IMR-90 (cell line): Measurements from ENCODE around the gene ABCA7. TPM values are rescaled to one million over a fixed set of nuclear protein-coding genes. Genes with fewer than 3 reads are reported as not detected.
"Not testable (repeated sequence)": the region's sequence is repeated elsewhere in the genome, so short reads cannot be mapped to it uniquely, and the experiment has no call there.

Source experiments
- ATAC-seq: fragments of 200-7000 bp; cut with Tn5 transposase; 2 replicates; pipeline ENCODE4 v1.9.1; 2020; ENCODE audit warnings: low read depth, mild to moderate bottlenecking, moderate library complexity
- BruUV-seq: library from RNA; stranded (reverse); fragments of 400-500 nt; replicated peaks from 2 replicates; lab custom pipeline; 2021; lab: Mats Ljungman, UMichigan
- CTCF ChIA-PET: fragments of 300-600 bp; formaldehyde crosslinking; extraction: SDS; loops from one replicate; lab custom pipeline; 2021; ENCODE audit warnings: antibody characterized with exemption; lab: Yijun Ruan, JAX
- POLR2A ChIA-PET: fragments of 300-600 bp; sonication (Branson Sonifier 250); formaldehyde crosslinking; loops from one replicate; lab custom pipeline; 2022; ENCODE audit warnings: antibody characterized with exemption; ENCODE audit not compliant: unreplicated experiment; lab: Charles Lee
- DNase-seq: peaks from one replicate; pipeline ENCODE4 v3.0.0; 2013
- H2AFZ ChIP-seq: replicated peaks from 2 replicates; pipeline ENCODE3; 2013; ENCODE audit warnings: low read length, mild to moderate bottlenecking; ENCODE audit not compliant: poor library complexity
- H2AK5ac ChIP-seq: 2 replicates; pipeline ENCODE4 v1.6.1; 2013; ENCODE audit warnings: low read depth, low read length, inconsistent platforms
- H2AK9ac ChIP-seq: replicated peaks from 2 replicates; pipeline ENCODE3; 2013; ENCODE audit warnings: mild to moderate bottlenecking, low read depth, low read length, moderate library complexity; ENCODE audit not compliant: poor library complexity
- H2BK120ac ChIP-seq: 2 replicates; pipeline ENCODE4 v1.6.1; 2013; ENCODE audit warnings: low read depth, low read length, inconsistent platforms
- H2BK15ac ChIP-seq: 3 replicates; pipeline ENCODE4 v1.6.1; 2013; ENCODE audit warnings: low read depth, low read length, inconsistent platforms
- H2BK20ac ChIP-seq: 2 replicates; pipeline ENCODE4 v1.6.1; 2013; ENCODE audit warnings: low read depth, mild to moderate bottlenecking, inconsistent platforms, low read length, moderate library complexity
- H2BK5ac ChIP-seq: 2 replicates; pipeline ENCODE4 v1.6.1; 2013; ENCODE audit warnings: mild to moderate bottlenecking, low read depth, low read length, inconsistent platforms; ENCODE audit not compliant: poor library complexity, severe bottlenecking
- H3K14ac ChIP-seq: replicated peaks from 2 replicates; pipeline ENCODE4 v1.6.1; 2013; ENCODE audit warnings: low read depth, low read length, inconsistent platforms
- H3K18ac ChIP-seq: 2 replicates; pipeline ENCODE4 v1.6.1; 2013; ENCODE audit warnings: low read depth, low read length, control low read depth
- H3K23ac ChIP-seq: 2 replicates; pipeline ENCODE4 v1.6.1; 2013; ENCODE audit warnings: low read depth, low read length, inconsistent platforms
- H3K27ac ChIP-seq: 2 replicates; pipeline ENCODE4 v1.5.1; 2013; ENCODE audit warnings: mild to moderate bottlenecking, control low read depth, low read length; ENCODE audit not compliant: insufficient read depth
- H3K27me3 ChIP-seq: 2 replicates; pipeline ENCODE4 v1.6.1; 2013; ENCODE audit warnings: low read length; ENCODE audit not compliant: control insufficient read depth, insufficient read depth
- H3K36me3 ChIP-seq: 2 replicates; pipeline ENCODE4 v1.6.1; 2013; ENCODE audit warnings: low read length, mixed read lengths; ENCODE audit not compliant: control insufficient read depth, insufficient read depth
- H3K4ac ChIP-seq: 2 replicates; pipeline ENCODE4 v1.6.1; 2013; ENCODE audit warnings: low read depth, low read length, inconsistent platforms
- H3K4me1 ChIP-seq: 2 replicates; pipeline ENCODE4 v1.6.1; 2013; ENCODE audit warnings: low read length, mixed read lengths; ENCODE audit not compliant: control insufficient read depth, insufficient read depth
- H3K4me2 ChIP-seq: 2 replicates; pipeline ENCODE4 v1.6.1; 2013; ENCODE audit warnings: low read depth, mild to moderate bottlenecking, control low read depth, low read length, moderate library complexity
- H3K4me3 ChIP-seq: 2 replicates; pipeline ENCODE4 v1.5.1; 2013; ENCODE audit warnings: low read depth, mild to moderate bottlenecking, control low read depth, low read length, moderate library complexity; ENCODE audit not compliant: insufficient read depth
- H3K56ac ChIP-seq: 2 replicates; pipeline ENCODE4 v1.6.1; 2013; ENCODE audit warnings: low read length, inconsistent platforms; ENCODE audit not compliant: insufficient read depth; ENCODE audit errors: extremely low read depth
- H3K79me1 ChIP-seq, 2 experiments: 2 replicates each; pipeline ENCODE4 v1.6.1; 2013; ENCODE audit warnings: low read length in 2 of 2, inconsistent platforms in 1 of 2, low read depth in 1 of 2
- H3K9ac ChIP-seq: 2 replicates; pipeline ENCODE4 v1.6.1; 2013; ENCODE audit warnings: low read depth, low read length, control low read depth
- H3K9me1 ChIP-seq: 2 replicates; pipeline ENCODE4 v1.6.1; 2013; ENCODE audit warnings: low read length, inconsistent platforms; ENCODE audit not compliant: insufficient read depth
- H3K9me3 ChIP-seq: 2 replicates; pipeline ENCODE4 v1.6.1; 2013; ENCODE audit warnings: low read length; ENCODE audit not compliant: control insufficient read depth, insufficient read depth
- H4K20me1 ChIP-seq: 2 replicates; pipeline ENCODE4 v1.6.1; 2013; ENCODE audit warnings: low read length, inconsistent platforms; ENCODE audit not compliant: insufficient read depth
- H4K5ac ChIP-seq: 2 replicates; pipeline ENCODE4 v1.6.1; 2013; ENCODE audit warnings: mild to moderate bottlenecking, low read depth, low read length, control low read depth
- H4K8ac ChIP-seq, 2 experiments: 2 replicates each; pipeline ENCODE4 v1.6.1; 2013; ENCODE audit warnings: low read depth in 2 of 2, low read length in 2 of 2, control low read depth in 1 of 2, inconsistent platforms in 1 of 2
- H4K91ac ChIP-seq: 2 replicates; pipeline ENCODE4 v1.6.1; 2013; ENCODE audit warnings: low read depth, low read length, inconsistent platforms; ENCODE audit not compliant: insufficient read depth
- BHLHE40 ChIP-seq: fragments of 150-350 bp; IDR thresholded peaks from 2 replicates; pipeline ENCODE4 v1.6.1; 2016; ENCODE audit warnings: mild to moderate bottlenecking, low read depth, low read length
- WGBS, 2 experiments: methylation state at CpG; one replicate each; pipeline versions ENCODE4 v1.1.5 to v1.1.7; 2013; ENCODE audit warnings: missing lambda C conversion rate in 2 of 2; ENCODE audit not compliant: insufficient read length in 1 of 2; ENCODE audit errors: extremely low coverage in 2 of 2; 5-methylcytosine and 5-hydroxymethylcytosine counted together
- dilution Hi-C: fragments of 300-500 bp; cut with HindIII; formaldehyde crosslinking; loops from one replicate; pipeline ENCODE4 v1.14.3; 2018; ENCODE audit warnings: low sequenced_read_pairs; ENCODE audit not compliant: unreplicated experiment
- in situ Hi-C: fragments of 300-500 bp; cut with MboI; formaldehyde crosslinking; loops from 3 replicates; pipeline ENCODE4 v1.14.3; 2019; ENCODE audit warnings: low sequenced_read_pairs, inconsistent platforms, mixed read lengths
- intact Hi-C: fragments of 100-400 bp; cut with micrococcal nuclease; formaldehyde crosslinking; loops from 2 replicates; pipeline ENCODE4 v1.10.0; 2022
- microRNA-seq, 2 experiments: library from miRNA; stranded (forward) in 1 of 2; unstranded in 1 of 2; fragments of 10-50 nt in 1 of 2; fragments of <30 nt in 1 of 2; gene quantifications in 1 of 2; microRNA quantifications in 1 of 2; one replicate each; pipeline versions ENCODE3 to v1.1.0; 2013 to 2020; ENCODE audit not compliant: insufficient read depth in 1 of 2, insufficient read length in 1 of 2, unreplicated experiment in 1 of 2
- polyA plus RNA-seq, 3 experiments: library from polyadenylated mRNA; depleted of rRNA; stranded (reverse); fragments of >200 nt; gene quantifications; 2 replicates each; pipeline ENCODE4 v1.2.3, GENCODE V29; 2012; ENCODE audit warnings: low replicate concordance in 1 of 3
- small RNA-seq, 5 experiments: library from RNA; depleted of rRNA; stranded (forward); fragments of <200 nt; gene quantifications; one replicate each; pipeline ENCODE3, GENCODE V24; 2012
- total RNA-seq: library from RNA; depleted of rRNA; stranded (reverse); fragments of >200 nt; gene quantifications from 2 replicates; pipeline ENCODE4 v1.2.3, GENCODE V29; 2012; rRNA removed

The ABCA7 gene
- total and polyA plus RNA-seq, 2 of the 4 experiments (the other 2 are of a cell fraction): 0.36 to 3.3 TPM

GRCh38 chr19:1113986-1114483, 74.1 kb downstream of the ABCA7 start (continued):
- no peak for TF ChIP-seq BHLHE40

- H3K4me3 ChIP-seq, H4K8ac ChIP-seq, H2BK5ac ChIP-seq, CTCF ChIA-PET, H3K9me3 ChIP-seq, H2BK20ac ChIP-seq, H3K27ac ChIP-seq, dilution Hi-C loops, H3K18ac ChIP-seq, H3K9ac ChIP-seq, H3K14ac ChIP-seq, ATAC-seq, DNase-seq, H3K56ac ChIP-seq, BruUV-seq, H4K91ac ChIP-seq, H3K4ac ChIP-seq, H3K9me1 ChIP-seq, H2BK15ac ChIP-seq, H3K4me2 ChIP-seq, in situ Hi-C loops, H2AFZ ChIP-seq, H2AK5ac ChIP-seq, H3K23ac ChIP-seq, H4K5ac ChIP-seq, H2AK9ac ChIP-seq, H3K27me3 ChIP-seq, H2BK120ac ChIP-seq: not testable (repeated sequence)
- no CpG with 5 or more reads among the region's 9 CpGs for WGBS, 2 experiments
- Histone ChIP-seq H3K79me1 (peaks cover 11 to 26% of the 10 kb centered on the region in 2 experiments), H3K4me1 (peaks cover 11% of the 10 kb centered on the region), H3K36me3 (peaks cover 81% of the 10 kb centered on the region), H4K20me1 (peaks cover 26% of the 10 kb centered on the region)
- intact Hi-C loops: loop anchor here (5.0 kb wide), 1 partner anchor 78 kb away; no protein-coding TSS in a partner anchor
- POLR2A ChIA-PET: interaction anchor here (0.6 kb wide), 1 partner anchor 86 kb away, joined by 16 read pairs; no protein-coding TSS in a partner anchor
These were observed 74.8 kb downstream of the ABCA7 start for GRCh38 chr19:1114728-1115127.

Small RNAs within 50 kb of the gene (microRNA-seq; reads per million reads assigned to microRNA genes)
- gene RNU6-2 (ENCODE audit: insufficient read depth, insufficient read length): not detected

Small RNAs within 50 kb of the gene (small RNA-seq; reads per million reads assigned to genes)
- 0.88 to 97.0 (median 1.4) reads per million in 5 experiments for gene RNU6-2

Other genes starting within 250 kb of the ABCA7 start
- 95.5 and 146 TPM in 2 replicates for gene PTBP1, start 242.7 kb upstream of the ABCA7 start, total RNA-seq
- gene PTBP1, start 242.7 kb upstream of the ABCA7 start, polyA plus RNA-seq (2012; rRNA removed): 269 and 483 TPM in 2 replicates
- gene PLPPR3, start 218.2 kb upstream of the ABCA7 start, total RNA-seq: 0.36 and 0.56 TPM in 2 replicates
- 1.2 and 2.0 TPM in 2 replicates for gene PLPPR3, start 218.2 kb upstream of the ABCA7 start, polyA plus RNA-seq (2012; rRNA removed)
- not detected in 2 replicates for gene AZU1, start 212.3 kb upstream of the ABCA7 start, total RNA-seq
- gene AZU1, start 212.3 kb upstream of the ABCA7 start, polyA plus RNA-seq (2012; rRNA removed): 0.12 TPM in 1 of 2 replicates, not detected in the other
- gene PRTN3, start 199.1 kb upstream of the ABCA7 start, total RNA-seq: not detected in 2 replicates
- gene PRTN3, start 199.1 kb upstream of the ABCA7 start, polyA plus RNA-seq (2012; rRNA removed): not detected in 2 replicates
- gene ELANE, start 187.8 kb upstream of the ABCA7 start, total RNA-seq: not detected in 2 replicates
- gene ELANE, start 187.8 kb upstream of the ABCA7 start, polyA plus RNA-seq (2012; rRNA removed): 0.24 and 0.27 TPM in 2 replicates
- gene CFD, start 180.4 kb upstream of the ABCA7 start, total RNA-seq: 1.1 and 1.4 TPM in 2 replicates
- gene CFD, start 180.4 kb upstream of the ABCA7 start, polyA plus RNA-seq (2012; rRNA removed): 2.8 and 3.8 TPM in 2 replicates
- 8.1 and 15.3 TPM in 2 replicates for gene MED16, start 146.9 kb upstream of the ABCA7 start, total RNA-seq
- gene MED16, start 146.9 kb upstream of the ABCA7 start, polyA plus RNA-seq (2012; rRNA removed): 40.2 and 49.0 TPM in 2 replicates
- not detected in 2 replicates for gene RNU6-9, start 146.6 kb upstream of the ABCA7 start, total RNA-seq
- gene RNU6-9, start 146.6 kb upstream of the ABCA7 start, polyA plus RNA-seq (2012; rRNA removed): not detected in 2 replicates
- 8.9 and 9.0 TPM in 2 replicates for gene R3HDM4, start 126.9 kb upstream of the ABCA7 start, total RNA-seq
- gene R3HDM4, start 126.9 kb upstream of the ABCA7 start, polyA plus RNA-seq (2012; rRNA removed): 51.5 and 52.5 TPM in 2 replicates
- not detected in 2 replicates for gene KISS1R, start 122.8 kb upstream of the ABCA7 start, total RNA-seq
- gene KISS1R, start 122.8 kb upstream of the ABCA7 start, polyA plus RNA-seq (2012; rRNA removed): not detected in 2 replicates
- 16.0 and 16.7 TPM in 2 replicates for gene ARID3A, start 114.1 kb upstream of the ABCA7 start, total RNA-seq
- 23.1 and 29.4 TPM in 2 replicates for gene ARID3A, start 114.1 kb upstream of the ABCA7 start, polyA plus RNA-seq (2012; rRNA removed)
- 37.1 and 38.9 TPM in 2 replicates for gene WDR18, start 55.8 kb upstream of the ABCA7 start, total RNA-seq
- gene WDR18, start 55.8 kb upstream of the ABCA7 start, polyA plus RNA-seq (2012; rRNA removed): 56.9 and 74.5 TPM in 2 replicates
- under 0.01 and 0.28 TPM in 2 replicates for gene GRIN3B, start 39.7 kb upstream of the ABCA7 start, total RNA-seq
- 0.91 and 1.8 TPM in 2 replicates for gene GRIN3B, start 39.7 kb upstream of the ABCA7 start, polyA plus RNA-seq (2012; rRNA removed)
- 22.6 and 26.4 TPM in 2 replicates for gene TMEM259, start 19.0 kb upstream of the ABCA7 start, total RNA-seq
- gene TMEM259, start 19.0 kb upstream of the ABCA7 start, polyA plus RNA-seq (2012; rRNA removed): 153 and 181 TPM in 2 replicates
- gene RNU6-2, start 18.6 kb upstream of the ABCA7 start, total RNA-seq: not detected in 2 replicates
- not detected in 2 replicates for gene RNU6-2, start 18.6 kb upstream of the ABCA7 start, polyA plus RNA-seq (2012; rRNA removed)
- 270 and 272 TPM in 2 replicates for gene CNN2, start 13.5 kb upstream of the ABCA7 start, total RNA-seq
- gene CNN2, start 13.5 kb upstream of the ABCA7 start, polyA plus RNA-seq (2012; rRNA removed): 385 and 395 TPM in 2 replicates
- 0.83 and 1.3 TPM in 2 replicates for gene ARHGAP45, start 27.1 kb downstream of the ABCA7 start, total RNA-seq
- gene ARHGAP45, start 27.1 kb downstream of the ABCA7 start, polyA plus RNA-seq (2012; rRNA removed): 1.4 and 1.7 TPM in 2 replicates
- 195 and 294 TPM in 2 replicates for gene POLR2E, start 55.3 kb downstream of the ABCA7 start, total RNA-seq
- gene POLR2E, start 55.3 kb downstream of the ABCA7 start, polyA plus RNA-seq (2012; rRNA removed): 391 and 449 TPM in 2 replicates
- 357 and 415 TPM in 2 replicates for gene GPX4, start 63.9 kb downstream of the ABCA7 start, total RNA-seq
- gene GPX4, start 63.9 kb downstream of the ABCA7 start, polyA plus RNA-seq (2012; rRNA removed): 1,083 and 1,136 TPM in 2 replicates
- gene SBNO2, start 134.2 kb downstream of the ABCA7 start, total RNA-seq: 13.4 and 13.6 TPM in 2 replicates
- 40.4 and 40.5 TPM in 2 replicates for gene SBNO2, start 134.2 kb downstream of the ABCA7 start, polyA plus RNA-seq (2012; rRNA removed)
- gene STK11, start 165.7 kb downstream of the ABCA7 start, total RNA-seq: 39.3 and 45.0 TPM in 2 replicates
- 40.9 and 42.8 TPM in 2 replicates for gene STK11, start 165.7 kb downstream of the ABCA7 start, polyA plus RNA-seq (2012; rRNA removed)
- gene CBARP, start 197.9 kb downstream of the ABCA7 start, total RNA-seq: 0.18 and 0.56 TPM in 2 replicates
- gene CBARP, start 197.9 kb downstream of the ABCA7 start, polyA plus RNA-seq (2012; rRNA removed): 3.9 and 8.5 TPM in 2 replicates
- gene ATP5F1D, start 201.6 kb downstream of the ABCA7 start, total RNA-seq: 7.3 and 13.6 TPM in 2 replicates
- gene ATP5F1D, start 201.6 kb downstream of the ABCA7 start, polyA plus RNA-seq (2012; rRNA removed): 140 and 189 TPM in 2 replicates
- 2.2 and 2.5 TPM in 2 replicates for gene MIDN, start 208.5 kb downstream of the ABCA7 start, total RNA-seq
- 24.1 and 26.0 TPM in 2 replicates for gene MIDN, start 208.5 kb downstream of the ABCA7 start, polyA plus RNA-seq (2012; rRNA removed)
- 226 and 299 TPM in 2 replicates for gene CIRBP, start 229.2 kb downstream of the ABCA7 start, total RNA-seq
- gene CIRBP, start 229.2 kb downstream of the ABCA7 start, polyA plus RNA-seq (2012; rRNA removed): 405 and 542 TPM in 2 replicates
- gene FAM174C, start 235.4 kb downstream of the ABCA7 start, total RNA-seq: 7.5 and 10.6 TPM in 2 replicates
- 61.8 and 93.4 TPM in 2 replicates for gene FAM174C, start 235.4 kb downstream of the ABCA7 start, polyA plus RNA-seq (2012; rRNA removed)
- gene EFNA2, start 245.8 kb downstream of the ABCA7 start, total RNA-seq: not detected in 2 replicates
- gene EFNA2, start 245.8 kb downstream of the ABCA7 start, polyA plus RNA-seq (2012; rRNA removed): not detected in 2 replicates